Loucy (cell line): Measurements from ENCODE around the gene NTN4.
"Not testable (repeated sequence)": the region's sequence is repeated elsewhere in the genome, so short reads cannot be mapped to it uniquely, and the experiment has no call there.

ENCODE experiments used
- H2AFZ ChIP-seq: fragments of 200-600 bp; sonication (generic); 2 replicates; pipeline ENCODE4 v1.6.0; 2016; ENCODE audit warnings: antibody characterized with exemption, mild to moderate bottlenecking, low read length, moderate library complexity
- H3F3A ChIP-seq: fragments of 200-600 bp; 2 replicates; pipeline ENCODE4 v1.6.0; 2016; ENCODE audit warnings: antibody characterized with exemption, low read depth, mild to moderate bottlenecking
- H3K27me3 ChIP-seq: fragments of 200-600 bp; sonication (generic); 2 replicates; pipeline ENCODE4 v1.6.1; 2014; ENCODE audit warnings: low read length, mild to moderate bottlenecking; ENCODE audit not compliant: insufficient read depth, poor library complexity, severe bottlenecking
- H3K36me3 ChIP-seq: fragments of 200-600 bp; sonication (generic); 2 replicates; pipeline ENCODE4 v1.6.1; 2016; ENCODE audit warnings: low read length; ENCODE audit not compliant: insufficient read depth
- H3K4me1 ChIP-seq: fragments of 200-600 bp; sonication (generic); 2 replicates; pipeline ENCODE4 v1.5.1; 2014; ENCODE audit warnings: low read length, mild to moderate bottlenecking; ENCODE audit not compliant: insufficient read depth, poor library complexity, severe bottlenecking
- H3K4me2 ChIP-seq: fragments of 200-600 bp; sonication (generic); 2 replicates; pipeline ENCODE4 v1.6.0; 2014; ENCODE audit warnings: antibody characterized with exemption, low read length, low read depth, mild to moderate bottlenecking; ENCODE audit not compliant: poor library complexity, severe bottlenecking
- H3K4me3 ChIP-seq: fragments of 200-600 bp; sonication (generic); 2 replicates; pipeline ENCODE4 v1.5.1; 2014; ENCODE audit warnings: low read length, mild to moderate bottlenecking, mixed read lengths; ENCODE audit not compliant: poor library complexity, severe bottlenecking
- H3K79me2 ChIP-seq: fragments of 200-600 bp; sonication (generic); 2 replicates; pipeline ENCODE4 v1.6.1; 2014; ENCODE audit warnings: low read length; ENCODE audit not compliant: insufficient read depth
- H3K9ac ChIP-seq: fragments of 200-600 bp; sonication (generic); 2 replicates; pipeline ENCODE4 v1.6.0; 2014; ENCODE audit warnings: mild to moderate bottlenecking, low read depth, low read length, moderate library complexity; ENCODE audit not compliant: poor library complexity, severe bottlenecking
- H3K9me2 ChIP-seq: fragments of 200-600 bp; sonication (generic); replicated peaks from 2 replicates; pipeline ENCODE4 v1.6.1; 2016; ENCODE audit warnings: low read depth, low read length, mixed read lengths
- H3K9me3 ChIP-seq: fragments of 200-600 bp; sonication (generic); 2 replicates; pipeline ENCODE4 v1.6.1; 2014; ENCODE audit warnings: mild to moderate bottlenecking, antibody characterized with exemption, low read length, low read depth; ENCODE audit not compliant: insufficient read depth
- H4K20me1 ChIP-seq: fragments of 200-600 bp; sonication (generic); 2 replicates; pipeline ENCODE4 v1.6.0; 2014; ENCODE audit warnings: antibody characterized with exemption, low read length, mild to moderate bottlenecking; ENCODE audit not compliant: insufficient read depth, poor library complexity, severe bottlenecking
- EZH2phosphoT487 ChIP-seq: fragments of 200-600 bp; IDR thresholded peaks from 2 replicates; pipeline ENCODE4 v1.6.1; 2018; ENCODE audit warnings: antibody characterized with exemption, mild to moderate bottlenecking, moderate library complexity, borderline replicate concordance
- TF ChIP-seq, protein P1 (sequence below): fragments of 200-600 bp; sonication (generic); conservative IDR thresholded peaks from 2 replicates; pipeline ENCODE4 v1.5.1; 2014; ENCODE audit warnings: mild to moderate bottlenecking, antibody characterized with exemption, low read length

Gene NTN4

DNA sequence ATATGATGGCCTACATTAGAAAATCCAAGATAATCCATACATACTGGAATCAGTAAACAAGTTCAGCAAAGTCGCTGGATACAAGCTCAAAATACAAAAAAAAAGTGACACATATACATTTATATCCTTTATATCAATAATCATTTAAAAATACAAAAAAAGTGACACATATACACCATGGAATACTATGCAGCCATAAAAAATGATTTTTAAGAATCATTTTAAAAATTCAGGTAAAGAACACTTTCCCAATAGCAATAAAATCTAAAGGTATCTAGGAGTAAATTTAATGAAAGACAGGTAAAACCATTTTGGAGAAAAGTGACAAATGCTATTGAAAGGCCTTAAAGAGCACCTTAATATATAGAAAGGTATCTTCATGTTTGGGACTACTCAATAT lies 111.9 kb downstream of the NTN4 start:
- H3K9ac ChIP-seq, result no peak overlapping the region
- H3K27me3 ChIP-seq, result no peaks in the 10 kb centered on the region
- H3K4me3 ChIP-seq, result no peak overlapping the region
- no peak overlapping the region for H3K4me2 ChIP-seq
- H3K36me3 ChIP-seq, result no peaks in the 10 kb centered on the region
- no peaks in the 10 kb centered on the region for H3K4me1 ChIP-seq
- no peaks in the 10 kb centered on the region for H3F3A ChIP-seq
- H4K20me1 ChIP-seq, result no peaks in the 10 kb centered on the region
- no peaks in the 10 kb centered on the region for H3K9me2 ChIP-seq
- no peak overlapping the region for H2AFZ ChIP-seq
- no peaks in the 10 kb centered on the region for H3K79me2 ChIP-seq
- TF ChIP-seq, protein P1, sequence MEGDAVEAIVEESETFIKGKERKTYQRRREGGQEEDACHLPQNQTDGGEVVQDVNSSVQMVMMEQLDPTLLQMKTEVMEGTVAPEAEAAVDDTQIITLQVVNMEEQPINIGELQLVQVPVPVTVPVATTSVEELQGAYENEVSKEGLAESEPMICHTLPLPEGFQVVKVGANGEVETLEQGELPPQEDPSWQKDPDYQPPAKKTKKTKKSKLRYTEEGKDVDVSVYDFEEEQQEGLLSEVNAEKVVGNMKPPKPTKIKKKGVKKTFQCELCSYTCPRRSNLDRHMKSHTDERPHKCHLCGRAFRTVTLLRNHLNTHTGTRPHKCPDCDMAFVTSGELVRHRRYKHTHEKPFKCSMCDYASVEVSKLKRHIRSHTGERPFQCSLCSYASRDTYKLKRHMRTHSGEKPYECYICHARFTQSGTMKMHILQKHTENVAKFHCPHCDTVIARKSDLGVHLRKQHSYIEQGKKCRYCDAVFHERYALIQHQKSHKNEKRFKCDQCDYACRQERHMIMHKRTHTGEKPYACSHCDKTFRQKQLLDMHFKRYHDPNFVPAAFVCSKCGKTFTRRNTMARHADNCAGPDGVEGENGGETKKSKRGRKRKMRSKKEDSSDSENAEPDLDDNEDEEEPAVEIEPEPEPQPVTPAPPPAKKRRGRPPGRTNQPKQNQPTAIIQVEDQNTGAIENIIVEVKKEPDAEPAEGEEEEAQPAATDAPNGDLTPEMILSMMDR, result no peak
- TF ChIP-seq EZH2phosphoT487, result no peak
- no peaks in the 10 kb centered on the region for H3K9me3 ChIP-seq

DNA sequence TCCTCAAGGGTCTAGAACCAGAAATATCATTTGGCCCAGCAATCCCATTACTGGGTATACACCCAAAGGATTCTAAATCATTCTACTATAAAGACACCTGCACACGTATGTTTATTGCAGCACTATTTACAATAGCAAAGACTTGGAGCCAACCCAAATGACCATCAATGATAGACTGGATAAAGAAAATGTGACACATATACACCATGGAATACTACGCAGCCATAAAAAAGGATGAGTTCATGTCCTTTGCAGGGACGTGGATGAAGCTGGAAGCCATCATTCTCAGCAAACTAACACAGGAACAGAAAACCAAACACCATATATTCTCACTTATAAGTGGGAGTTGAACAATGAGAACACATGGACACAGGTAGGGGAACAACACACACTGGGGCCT lies 112.8 kb downstream of the NTN4 start:
- H4K20me1 ChIP-seq, H3K9me3 ChIP-seq, H3K4me3 ChIP-seq, H3K27me3 ChIP-seq, H3K9ac ChIP-seq, H3K79me2 ChIP-seq, H3F3A ChIP-seq, H3K36me3 ChIP-seq, H3K9me2 ChIP-seq, H3K4me1 ChIP-seq, H3K4me2 ChIP-seq, H2AFZ ChIP-seq: not testable (repeated sequence)

DNA sequence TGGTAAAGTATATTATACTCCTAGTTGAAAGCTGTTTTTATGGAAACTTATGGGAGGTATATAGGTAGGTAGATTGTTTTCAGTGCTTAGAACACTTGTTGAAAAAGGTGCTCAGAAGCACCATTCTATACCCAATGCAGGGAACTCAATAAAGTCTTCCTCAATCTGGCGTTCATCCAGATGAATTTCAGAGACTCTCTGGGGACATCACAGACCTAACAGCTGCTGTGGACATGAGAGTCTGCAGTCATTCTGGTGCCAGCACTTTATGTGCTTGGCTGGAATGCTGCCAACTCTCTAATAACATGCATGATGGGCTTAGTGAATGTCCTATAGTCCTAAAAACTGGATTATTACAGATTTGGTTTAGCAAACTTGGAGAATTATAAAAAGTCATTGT lies 115.9 kb downstream of the NTN4 start:
- no peak overlapping the region for H3K4me2 ChIP-seq
- H3K4me1 ChIP-seq, result no peaks in the 10 kb centered on the region
- no peaks in the 10 kb centered on the region for H4K20me1 ChIP-seq
- no peaks in the 10 kb centered on the region for H3K79me2 ChIP-seq
- no peaks in the 10 kb centered on the region for H3K9me2 ChIP-seq
- H3K4me3 ChIP-seq, result no peak overlapping the region
- H2AFZ ChIP-seq, result no peak overlapping the region
- no peaks in the 10 kb centered on the region for H3K9me3 ChIP-seq
- TF ChIP-seq EZH2phosphoT487, result no peak
- TF ChIP-seq, protein P1, result no peak
- no peaks in the 10 kb centered on the region for H3K27me3 ChIP-seq
- H3K36me3 ChIP-seq, result no peaks in the 10 kb centered on the region
- H3F3A ChIP-seq, result no peaks in the 10 kb centered on the region
- no peak overlapping the region for H3K9ac ChIP-seq

DNA sequence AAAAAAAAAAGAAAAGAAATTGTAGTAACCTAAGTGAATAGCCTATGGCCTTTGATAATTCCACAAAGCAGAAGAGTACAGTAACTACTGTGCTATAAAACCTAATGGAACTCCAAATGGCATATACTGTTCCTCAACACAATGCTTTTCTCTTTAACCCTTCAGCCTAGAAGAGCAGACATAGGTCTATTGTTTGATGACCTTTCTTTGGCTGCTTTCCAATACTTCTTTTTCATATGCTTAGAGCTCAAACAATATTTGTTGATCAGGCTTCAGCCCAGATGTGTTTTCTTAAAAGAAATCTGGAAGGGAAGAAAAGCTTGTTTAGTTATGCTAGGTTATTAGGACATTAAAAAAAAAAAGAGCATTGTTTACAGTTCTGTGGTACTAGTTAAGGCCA lies 116.4 kb downstream of the NTN4 start:
- H3K9me2 ChIP-seq, result no peaks in the 10 kb centered on the region
- H3K4me2 ChIP-seq, result no peak overlapping the region
- H3K36me3 ChIP-seq, result no peaks in the 10 kb centered on the region
- H2AFZ ChIP-seq, result no peak overlapping the region
- no peaks in the 10 kb centered on the region for H3F3A ChIP-seq
- H3K27me3 ChIP-seq, result no peaks in the 10 kb centered on the region
- H3K79me2 ChIP-seq, result no peaks in the 10 kb centered on the region
- H3K9ac ChIP-seq, result no peak overlapping the region
- no peak for TF ChIP-seq EZH2phosphoT487
- TF ChIP-seq, protein P1, result no peak
- H3K4me1 ChIP-seq, result no peaks in the 10 kb centered on the region
- no peaks in the 10 kb centered on the region for H4K20me1 ChIP-seq
- no peak overlapping the region for H3K4me3 ChIP-seq
- no peaks in the 10 kb centered on the region for H3K9me3 ChIP-seq
